Mucosa of stomach (tissue), 1 donor: Measurements from ENCODE around the gene POC1A.
"Not testable (repeated sequence)": the region's sequence is repeated elsewhere in the genome, so short reads cannot be mapped to it uniquely, and the experiment has no call there.

ENCODE experiments used
- H3K27me3 ChIP-seq: one replicate; pipeline ENCODE4 v1.7.0; 2013; ENCODE audit warnings: mild to moderate bottlenecking, low read length; ENCODE audit not compliant: control insufficient read depth, insufficient read depth
- H3K36me3 ChIP-seq: one replicate; pipeline ENCODE4 v1.7.0; 2013; ENCODE audit warnings: low read length; ENCODE audit not compliant: control insufficient read depth, insufficient read depth
- H3K4me1 ChIP-seq: one replicate; pipeline ENCODE4 v1.7.0; 2013; ENCODE audit warnings: mild to moderate bottlenecking, low read length; ENCODE audit not compliant: control insufficient read depth, insufficient read depth
- H3K4me3 ChIP-seq: one replicate; pipeline ENCODE4 v1.7.0; 2013; ENCODE audit warnings: low read length
- H3K9ac ChIP-seq: one replicate; pipeline ENCODE4 v1.7.0; 2013; ENCODE audit warnings: mild to moderate bottlenecking, low read length, moderate library complexity
- H3K9me3 ChIP-seq: one replicate; pipeline ENCODE4 v1.7.0; 2013; ENCODE audit warnings: mild to moderate bottlenecking, low read length, moderate library complexity; ENCODE audit not compliant: control insufficient read depth
- donor health status: Pancreatic carcinoma.

The POC1A gene

DNA sequence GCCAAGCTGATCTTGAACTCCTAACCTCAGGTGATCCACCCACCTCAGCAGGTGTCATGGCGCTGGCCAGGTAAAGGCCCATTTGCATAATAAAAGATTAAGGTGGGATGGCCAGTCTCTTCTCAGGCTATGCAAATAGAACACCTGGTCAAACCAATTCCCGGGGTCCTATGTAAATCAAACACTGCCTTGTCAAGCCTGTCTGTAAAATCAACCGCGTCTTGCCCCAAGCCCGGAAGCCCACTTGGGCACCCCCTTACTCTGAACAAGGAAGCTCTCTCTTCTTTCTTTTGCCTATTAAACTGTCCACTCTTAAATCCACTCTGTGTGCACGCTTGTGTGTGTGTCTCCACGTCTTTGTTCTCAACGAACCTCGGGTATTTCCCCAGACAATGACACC is 13.0 kb upstream of the POC1A start:
- H3K27me3 ChIP-seq = no peaks in the 10 kb centered on the region
- peaks cover 9% of the 10 kb centered on the region for H3K4me1 ChIP-seq
- no peak overlapping the region for H3K9ac ChIP-seq
- H3K4me3 ChIP-seq = no peak overlapping the region
- no peaks in the 10 kb centered on the region for H3K36me3 ChIP-seq
- no peaks in the 10 kb centered on the region for H3K9me3 ChIP-seq

DNA sequence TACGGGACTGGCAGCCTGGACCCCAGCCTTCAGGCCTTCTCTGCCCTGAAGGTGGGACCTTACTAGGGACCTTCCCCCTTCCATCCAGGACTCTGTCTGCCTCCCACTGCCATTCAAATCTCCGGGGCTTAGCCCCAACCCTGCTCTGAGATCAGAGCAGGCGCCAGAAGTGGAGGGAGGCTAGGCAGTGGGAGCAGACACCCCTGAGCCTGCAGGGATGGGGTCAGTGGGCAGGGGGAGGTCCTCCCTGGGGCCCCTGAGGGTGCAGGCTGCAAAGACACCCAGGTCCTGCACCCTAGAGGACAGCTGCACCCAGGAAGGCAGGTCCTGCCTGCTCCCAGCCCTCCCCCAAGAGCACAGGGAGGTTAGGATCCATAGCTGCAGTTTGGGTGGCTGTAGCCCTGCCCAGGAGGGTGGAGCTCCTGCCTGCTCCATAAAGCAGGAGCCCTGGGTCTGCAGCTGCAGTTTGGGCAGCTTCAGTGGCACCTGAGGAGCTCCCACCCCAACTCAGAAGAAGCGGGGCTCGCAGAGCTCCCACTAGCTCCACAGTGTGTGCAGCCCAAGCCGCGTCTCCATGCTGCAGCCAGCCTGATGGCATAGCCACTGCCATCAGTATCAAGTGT is 8.1 kb upstream of the POC1A start:
- Histone ChIP-seq H3K36me3 (no peaks in the 10 kb centered on the region), H3K4me3 (no peak overlapping the region), H3K9me3 (no peaks in the 10 kb centered on the region), H3K27me3 (no peaks in the 10 kb centered on the region), H3K4me1 (peaks cover 5% of the 10 kb centered on the region), H3K9ac (no peak overlapping the region)

DNA sequence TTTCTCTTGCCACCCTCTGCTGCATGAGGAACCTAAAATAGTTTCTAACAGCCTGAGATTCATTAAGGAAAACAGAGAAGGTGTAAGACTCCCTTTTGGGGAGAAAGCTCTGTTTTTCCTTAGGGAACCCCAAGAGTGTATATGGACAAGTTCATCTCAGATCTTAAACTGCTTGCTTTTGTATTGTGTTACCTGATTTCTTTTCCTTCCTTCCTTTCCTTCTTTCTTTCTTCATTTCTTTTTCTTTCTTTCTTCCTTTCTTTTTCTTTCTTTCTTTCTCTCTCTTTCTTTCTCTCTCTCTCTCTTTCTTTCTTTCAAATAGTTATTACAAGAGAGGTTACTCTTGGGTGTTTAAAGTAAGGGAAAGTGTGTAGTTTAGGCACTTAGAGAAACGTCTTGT is 5.3 kb upstream of the POC1A start:
- H3K9me3 ChIP-seq = no peaks in the 10 kb centered on the region
- no peaks in the 10 kb centered on the region for H3K36me3 ChIP-seq
- peaks cover 16% of the 10 kb centered on the region for H3K4me1 ChIP-seq
- H3K27me3 ChIP-seq = no peaks in the 10 kb centered on the region
- H3K9ac ChIP-seq = no peak overlapping the region
- H3K4me3 ChIP-seq = no peak overlapping the region

DNA sequence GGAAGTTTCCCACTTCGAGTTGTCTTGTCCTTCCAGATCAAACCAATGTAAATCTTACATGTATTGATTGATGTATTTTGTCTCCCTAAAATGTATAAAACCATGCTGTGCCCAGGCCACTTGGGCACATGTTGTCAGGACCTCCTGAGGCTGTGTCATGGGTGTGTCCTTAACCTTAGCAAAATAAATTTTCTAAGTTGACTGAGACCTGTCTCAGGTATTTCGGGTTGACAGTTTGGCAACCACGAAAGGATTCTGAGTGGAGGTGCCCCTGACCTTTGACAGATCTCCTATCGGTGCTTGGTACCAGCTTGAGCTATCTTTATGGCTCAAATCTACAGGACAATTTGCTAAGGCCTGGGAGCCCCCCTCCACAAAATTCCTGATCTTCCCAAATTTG is 1.7 kb upstream of the POC1A start:
- H3K4me1 ChIP-seq = peaks cover 19% of the 10 kb centered on the region
- no peak overlapping the region for H3K9ac ChIP-seq
- no peaks in the 10 kb centered on the region for H3K9me3 ChIP-seq
- H3K36me3 ChIP-seq = no peaks in the 10 kb centered on the region
- no peaks in the 10 kb centered on the region for H3K27me3 ChIP-seq
- H3K4me3 ChIP-seq = no peak overlapping the region

DNA sequence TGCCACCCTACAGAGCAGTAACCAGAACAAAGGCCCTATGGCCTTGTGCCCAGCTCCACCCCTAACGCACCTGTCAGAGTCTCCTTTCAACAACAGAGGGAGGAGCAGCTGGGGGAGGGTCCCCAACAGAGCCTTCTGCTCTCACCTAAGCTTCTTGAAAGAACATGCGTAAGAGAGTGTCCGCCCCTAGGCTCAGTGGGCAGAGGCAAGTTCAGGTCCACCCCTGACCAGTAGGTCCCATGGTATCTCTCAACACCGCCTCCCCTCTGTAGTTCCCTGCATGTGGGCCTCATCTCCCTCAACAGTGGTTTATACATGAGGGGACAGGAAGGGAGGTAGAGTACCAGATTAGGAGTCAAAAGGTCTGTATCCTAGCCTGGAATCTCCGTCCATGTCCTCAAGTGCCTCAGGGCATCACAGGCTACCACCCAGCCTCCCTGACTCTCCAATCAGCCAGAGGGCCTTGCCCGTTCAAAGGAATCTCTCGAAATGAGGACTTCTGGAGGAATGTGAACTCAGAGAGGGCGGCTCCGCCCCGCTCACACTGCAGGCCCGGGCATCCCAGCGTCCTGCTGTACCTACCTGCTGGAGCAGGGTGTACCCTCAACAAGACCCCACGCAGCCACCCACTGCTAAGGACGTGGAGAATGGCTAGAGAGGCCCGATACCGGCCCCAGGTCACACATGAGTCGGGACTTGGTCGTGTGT is 680 bp downstream of the POC1A start:
- Histone ChIP-seq H3K27me3 (no peaks in the 10 kb centered on the region), H3K9me3 (no peaks in the 10 kb centered on the region), H3K4me1 (peaks cover 19% of the 10 kb centered on the region), H3K9ac (peak overlapping the region; percentile 49), H3K36me3 (no peaks in the 10 kb centered on the region), H3K4me3 (peak overlapping the region; percentile 61)

DNA sequence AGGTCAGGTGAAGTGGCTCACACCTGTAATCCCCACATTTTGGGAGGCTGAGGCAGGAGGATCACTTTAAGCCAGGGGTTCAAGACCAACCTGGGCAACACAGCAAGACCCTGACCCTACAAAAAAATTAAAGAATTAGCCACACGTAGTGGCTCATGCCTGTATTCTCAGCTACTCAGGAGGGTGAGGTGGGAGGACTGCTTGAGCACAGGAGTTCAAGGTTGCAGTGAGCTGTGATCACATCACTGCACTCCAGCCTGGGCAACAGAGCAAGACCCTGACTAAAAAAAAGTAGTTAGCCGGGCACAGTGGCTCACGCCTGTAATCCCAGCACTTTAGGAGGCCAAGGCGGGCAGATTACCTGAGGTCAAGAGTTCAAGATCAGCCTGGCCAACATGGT is 2.2 kb downstream of the POC1A start:
- not testable (repeated sequence) for H3K9me3 ChIP-seq, H3K36me3 ChIP-seq, H3K4me3 ChIP-seq, H3K27me3 ChIP-seq, H3K9ac ChIP-seq
- H3K4me1 ChIP-seq = peaks cover 19% of the 10 kb centered on the region

DNA sequence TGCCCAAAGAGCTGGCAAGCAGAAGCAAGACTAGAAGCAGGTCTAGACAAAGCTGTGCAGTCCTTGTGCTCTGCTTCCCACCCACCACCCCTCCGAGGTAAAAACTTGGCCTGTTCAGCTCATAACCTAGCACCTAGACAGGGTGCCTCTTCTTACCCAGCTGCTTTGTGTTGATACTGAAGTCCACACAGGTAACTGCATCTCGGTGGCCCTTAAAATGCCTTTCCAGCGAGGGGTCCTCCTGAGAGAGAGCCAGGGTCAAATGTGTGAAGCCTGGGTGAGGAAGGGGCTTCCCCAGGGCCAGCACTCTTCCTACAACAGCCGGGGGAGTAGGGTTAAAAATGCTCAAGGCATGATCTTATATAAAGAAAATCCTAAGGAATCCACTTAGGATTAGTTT is 3.4 kb downstream of the POC1A start:
- no peak overlapping the region for H3K9ac ChIP-seq
- no peaks in the 10 kb centered on the region for H3K9me3 ChIP-seq
- H3K4me3 ChIP-seq = no peak overlapping the region
- no peaks in the 10 kb centered on the region for H3K36me3 ChIP-seq
- no peaks in the 10 kb centered on the region for H3K27me3 ChIP-seq
- peaks cover 17% of the 10 kb centered on the region for H3K4me1 ChIP-seq

DNA sequence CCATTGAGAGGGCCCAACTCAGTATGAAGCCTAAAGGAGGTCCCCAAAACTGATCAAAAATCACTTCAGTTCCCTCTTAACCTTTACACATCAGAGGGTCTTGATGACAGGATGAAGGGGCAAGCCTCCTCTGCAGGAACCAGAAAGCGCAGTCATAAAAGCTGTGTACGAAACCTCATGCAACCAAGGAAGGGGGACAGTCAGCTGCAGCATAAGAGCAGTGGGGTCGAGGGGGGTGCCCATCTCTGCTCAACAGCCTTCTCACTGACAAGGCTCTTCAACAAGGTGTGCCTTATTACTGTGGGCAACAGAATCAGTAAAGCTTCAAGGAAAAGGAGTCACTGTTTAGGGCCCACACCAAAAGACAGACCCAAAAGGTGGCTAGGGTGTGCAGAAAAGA is 3.9 kb downstream of the POC1A start:
- Histone ChIP-seq H3K4me1 (peaks cover 13% of the 10 kb centered on the region), H3K27me3 (no peaks in the 10 kb centered on the region), H3K36me3 (no peaks in the 10 kb centered on the region), H3K9ac (no peak overlapping the region), H3K4me3 (no peak overlapping the region), H3K9me3 (no peaks in the 10 kb centered on the region)

DNA sequence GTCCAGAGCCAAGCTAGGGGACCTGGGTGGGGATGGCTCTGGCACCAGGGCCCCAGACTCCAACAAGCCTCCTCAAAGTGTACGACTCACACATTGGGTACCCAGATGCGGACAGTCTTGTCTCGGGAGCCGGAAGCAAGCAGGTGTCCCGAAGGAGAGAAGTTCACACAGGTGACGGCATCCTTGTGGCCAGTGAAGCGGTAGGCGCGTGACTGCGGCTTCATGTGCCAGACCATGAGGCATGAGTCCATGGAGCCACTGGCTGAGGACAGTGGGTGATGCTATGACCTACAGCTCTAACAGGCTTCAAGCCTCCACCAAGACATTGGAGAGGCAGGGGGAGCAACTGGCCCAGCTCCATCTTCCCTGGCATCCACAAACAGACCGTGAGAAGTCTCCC is 4.5 kb downstream of the POC1A start:
- Histone ChIP-seq H3K4me3 (no peak overlapping the region), H3K9ac (no peak overlapping the region), H3K27me3 (no peaks in the 10 kb centered on the region), H3K36me3 (no peaks in the 10 kb centered on the region), H3K9me3 (no peaks in the 10 kb centered on the region), H3K4me1 (peaks cover 12% of the 10 kb centered on the region)

DNA sequence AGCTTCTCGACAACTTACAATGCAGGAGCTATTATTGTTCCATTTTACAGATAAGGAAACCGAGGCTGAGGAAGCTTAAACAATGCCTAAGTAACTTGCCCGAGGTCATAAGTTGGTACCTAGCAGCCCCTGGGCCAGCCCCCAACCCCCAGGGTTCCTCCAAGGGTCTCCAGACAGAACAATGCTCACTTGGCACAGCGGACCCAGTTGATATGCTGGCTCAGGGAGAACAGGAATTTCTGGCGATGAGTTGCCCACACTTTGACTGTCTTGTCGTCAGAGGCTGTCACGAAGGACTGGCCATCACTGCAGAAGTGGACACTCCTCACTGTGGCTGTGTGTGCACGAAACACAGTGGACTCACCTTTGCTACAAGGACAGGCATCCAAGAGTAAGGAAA is 5.2 kb downstream of the POC1A start:
- Histone ChIP-seq H3K27me3 (no peaks in the 10 kb centered on the region), H3K9ac (no peak overlapping the region), H3K9me3 (no peaks in the 10 kb centered on the region), H3K4me1 (peaks cover 19% of the 10 kb centered on the region), H3K4me3 (no peak overlapping the region), H3K36me3 (no peaks in the 10 kb centered on the region)

DNA sequence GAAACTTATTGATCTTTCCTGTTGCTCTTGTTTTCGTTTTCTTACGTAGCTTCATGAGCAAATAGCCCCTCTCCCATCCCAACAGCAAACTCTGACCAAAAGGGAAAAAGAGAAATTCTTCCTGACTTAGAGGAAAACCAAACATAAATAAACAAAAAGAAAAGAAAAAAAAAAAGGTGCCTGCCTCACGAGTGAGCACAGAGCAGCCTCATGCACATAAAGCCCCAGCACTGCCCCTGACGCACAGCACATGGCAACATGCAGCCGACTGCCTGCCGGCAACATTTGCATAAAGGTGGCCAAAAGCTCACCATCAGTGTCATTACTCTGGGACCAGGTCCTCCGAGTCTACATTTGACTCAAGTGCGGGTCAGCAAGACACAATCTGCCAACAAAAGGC is 6.4 kb downstream of the POC1A start:
- Histone ChIP-seq H3K9me3 (no peaks in the 10 kb centered on the region), H3K27me3 (no peaks in the 10 kb centered on the region), H3K4me1 (peaks cover 12% of the 10 kb centered on the region), H3K4me3 (no peak overlapping the region), H3K9ac (no peak overlapping the region), H3K36me3 (no peaks in the 10 kb centered on the region)

DNA sequence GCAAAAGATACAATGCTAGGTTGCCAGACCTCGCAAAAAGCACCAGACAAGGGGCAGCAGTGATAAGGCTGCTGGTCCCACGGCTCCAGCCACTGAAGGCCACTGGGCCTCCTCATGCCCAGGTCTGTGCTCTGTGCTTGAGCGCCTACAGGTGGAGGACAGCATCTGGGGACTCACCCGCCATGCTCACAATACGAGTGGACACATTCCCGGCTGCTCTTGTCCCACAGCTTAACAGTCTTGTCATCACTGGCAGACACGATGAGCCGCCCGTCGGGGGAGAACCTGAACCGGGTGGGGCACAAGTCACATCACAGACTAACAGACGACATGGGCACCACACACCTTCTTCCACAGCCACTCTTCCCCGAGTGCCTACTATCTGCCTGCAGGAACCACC is 7.4 kb downstream of the POC1A start:
- no peaks in the 10 kb centered on the region for H3K9me3 ChIP-seq
- H3K27me3 ChIP-seq = no peaks in the 10 kb centered on the region
- no peak overlapping the region for H3K4me3 ChIP-seq
- no peak overlapping the region for H3K9ac ChIP-seq
- no peaks in the 10 kb centered on the region for H3K36me3 ChIP-seq
- peaks cover 12% of the 10 kb centered on the region for H3K4me1 ChIP-seq

DNA sequence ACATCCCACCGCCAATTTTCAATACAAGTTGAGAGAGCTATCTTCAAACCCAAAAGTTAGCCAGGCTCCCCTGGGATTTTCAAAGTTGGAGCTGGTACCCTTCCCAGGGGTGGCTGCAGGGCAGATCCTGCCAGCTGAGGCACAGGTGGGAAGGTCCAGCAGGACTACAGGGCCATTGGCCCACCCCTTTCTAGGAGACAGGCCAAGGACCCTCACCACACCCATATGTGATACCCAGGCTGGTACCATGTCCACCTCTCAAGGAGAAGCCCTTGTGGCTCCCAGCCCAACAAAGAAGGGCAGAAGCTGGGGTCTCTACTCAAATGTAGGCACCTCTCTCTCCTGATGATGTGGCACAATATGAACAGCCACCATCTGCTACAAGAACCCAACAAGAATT is 8.0 kb downstream of the POC1A start:
- Histone ChIP-seq H3K9me3 (no peaks in the 10 kb centered on the region), H3K4me3 (no peak overlapping the region), H3K9ac (no peak overlapping the region), H3K4me1 (peaks cover 12% of the 10 kb centered on the region), H3K27me3 (no peaks in the 10 kb centered on the region), H3K36me3 (no peaks in the 10 kb centered on the region)
